ENCODE measurements around the gene CUTA.

Gene CUTA

GRCh38 chr6:33424855-33425667 is 7.2 kb upstream of the CUTA start:
- FAIRE-seq (no peak), DNase-seq (ENCODE audit: low spot score) (no peak)

GRCh38 chr6:33423777-33424176 is 5.9 kb upstream of the CUTA start:
- no peak for DNase-seq (ENCODE audit: low spot score)
- FAIRE-seq = no peak

DNA sequence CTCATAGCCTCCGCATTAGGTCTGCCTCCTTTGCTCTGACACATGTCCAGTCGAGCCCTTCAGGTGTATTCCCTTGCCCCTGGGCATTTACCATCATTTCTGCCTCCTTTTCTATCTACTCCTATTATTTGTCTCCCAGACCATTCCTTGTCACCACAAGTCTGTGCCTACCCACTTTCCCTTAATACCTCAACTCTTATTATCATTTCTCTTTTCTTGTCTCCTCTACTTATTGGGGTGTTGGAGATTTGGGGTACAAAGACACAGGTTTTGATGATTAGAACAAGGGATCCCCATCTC is 3.4 kb upstream of the CUTA start:
- FAIRE-seq = no peak

GRCh38 chr6:33420491-33421343 is 2.8 kb upstream of the CUTA start:
- FAIRE-seq = no peak
- no peak for DNase-seq (ENCODE audit: low spot score)

More for the DNA sequence above, 3.4 kb upstream of the CUTA start:
- no peak for DNase-seq (ENCODE audit: low spot score)

DNA sequence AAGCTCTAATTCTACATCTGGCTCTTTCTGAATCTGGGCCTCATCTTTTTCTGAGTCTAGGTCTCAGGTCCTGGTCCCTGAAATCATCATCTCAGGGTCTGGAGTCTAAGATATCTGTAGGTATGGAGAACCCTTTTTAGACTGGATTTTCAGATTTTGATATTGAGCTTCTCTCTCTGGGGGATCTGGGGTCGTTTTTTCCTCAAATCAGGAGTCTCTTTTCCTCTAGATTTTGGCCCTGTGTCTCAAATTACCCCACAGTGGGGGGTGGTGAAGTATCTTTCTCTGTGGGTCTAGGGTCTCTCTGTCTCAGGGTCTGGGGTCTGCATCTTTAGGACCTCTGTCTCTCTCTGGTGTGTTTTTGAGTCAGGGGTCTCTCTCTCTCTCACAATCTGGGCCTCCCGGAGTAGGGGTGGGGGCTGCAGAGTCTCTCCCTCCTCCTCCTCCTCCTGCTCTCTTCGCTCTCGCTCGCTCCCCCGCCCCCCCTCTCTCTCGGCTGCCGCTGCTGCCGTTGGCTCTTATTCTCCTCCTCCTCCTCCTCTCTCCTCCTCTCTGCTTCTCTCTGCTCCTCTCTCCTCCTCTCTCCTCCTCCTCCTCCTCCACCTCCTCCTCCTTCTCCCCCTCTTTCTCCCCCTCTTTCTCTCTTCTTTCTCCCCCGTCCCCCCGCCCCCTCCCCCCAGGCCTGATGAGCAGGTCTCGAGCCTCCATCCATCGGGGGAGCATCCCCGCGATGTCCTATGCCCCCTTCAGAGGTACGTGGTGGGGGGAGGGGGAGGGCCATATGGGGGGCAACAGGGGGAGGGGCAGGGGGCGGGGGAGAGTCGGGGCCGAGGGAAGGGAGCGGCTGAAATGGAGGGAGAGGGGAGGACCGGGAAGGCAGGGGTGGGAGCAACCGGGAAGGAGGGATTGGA is 1.9 kb upstream of the CUTA start, which contains the start of gene SYNGAP1:
Gene SYNGAP1, plus strand, starts transcription at position 486 of the 911 bp plus-strand sequence. Its CDS starts 200 bp downstream, at position 686.
- DNase-seq (ENCODE audit: low spot score) (no peak), FAIRE-seq (no peak)

- DNase-seq (ENCODE audit: low spot score) = no peak
- FAIRE-seq = no peak
These were observed 884 bp upstream of the CUTA start for GRCh38 chr6:33418690-33419291.

- FAIRE-seq = no peak
- DNase-seq (ENCODE audit: low spot score) = no peak
These were observed 592 bp downstream of the CUTA start for GRCh38 chr6:33417128-33417902.

DNA sequence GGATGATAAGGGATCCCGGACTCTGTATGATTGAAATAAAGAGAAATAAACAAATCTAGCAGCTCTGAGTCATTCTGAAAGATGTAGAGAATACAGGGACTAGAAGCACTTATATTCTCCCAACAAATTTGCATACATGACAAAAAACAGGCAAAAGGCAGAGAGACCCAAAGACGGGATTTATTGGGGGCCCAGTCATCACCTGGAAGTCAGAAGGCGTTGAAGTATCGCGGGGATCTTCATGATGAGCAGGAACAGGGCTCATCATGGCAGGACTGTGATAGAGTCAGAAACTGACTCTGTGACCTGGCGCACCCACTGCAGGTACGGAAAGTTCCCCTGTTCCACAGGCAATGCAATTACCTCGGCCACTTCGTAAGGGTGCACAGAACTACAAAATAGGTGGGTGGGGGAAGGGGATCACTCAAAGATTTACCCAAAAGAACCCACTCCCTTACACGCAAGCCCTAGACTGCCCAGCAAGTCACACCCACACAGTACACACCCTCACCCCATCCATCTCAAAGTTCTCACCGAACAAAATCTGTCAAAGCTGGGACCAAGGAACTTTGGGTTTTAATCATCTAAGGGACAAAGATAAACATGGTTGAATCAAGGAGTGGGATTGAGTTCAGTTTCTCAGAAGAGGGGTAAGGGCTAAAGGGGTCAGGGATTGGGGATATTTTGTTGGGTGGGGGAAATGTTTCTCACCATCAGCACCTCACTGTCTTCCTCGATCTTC is 1.4 kb downstream of the CUTA start:
- FAIRE-seq (no peak), DNase-seq (ENCODE audit: low spot score) (no peak)

GRCh38 chr6:33415831-33416230 is 2.1 kb downstream of the CUTA start:
- DNase-seq (ENCODE audit: low spot score) (no peak), FAIRE-seq (no peak)

- DNase-seq (ENCODE audit: low spot score) = no peak
- no peak for FAIRE-seq
These were observed 3.2 kb downstream of the CUTA start for GRCh38 chr6:33414592-33415271.

DNA sequence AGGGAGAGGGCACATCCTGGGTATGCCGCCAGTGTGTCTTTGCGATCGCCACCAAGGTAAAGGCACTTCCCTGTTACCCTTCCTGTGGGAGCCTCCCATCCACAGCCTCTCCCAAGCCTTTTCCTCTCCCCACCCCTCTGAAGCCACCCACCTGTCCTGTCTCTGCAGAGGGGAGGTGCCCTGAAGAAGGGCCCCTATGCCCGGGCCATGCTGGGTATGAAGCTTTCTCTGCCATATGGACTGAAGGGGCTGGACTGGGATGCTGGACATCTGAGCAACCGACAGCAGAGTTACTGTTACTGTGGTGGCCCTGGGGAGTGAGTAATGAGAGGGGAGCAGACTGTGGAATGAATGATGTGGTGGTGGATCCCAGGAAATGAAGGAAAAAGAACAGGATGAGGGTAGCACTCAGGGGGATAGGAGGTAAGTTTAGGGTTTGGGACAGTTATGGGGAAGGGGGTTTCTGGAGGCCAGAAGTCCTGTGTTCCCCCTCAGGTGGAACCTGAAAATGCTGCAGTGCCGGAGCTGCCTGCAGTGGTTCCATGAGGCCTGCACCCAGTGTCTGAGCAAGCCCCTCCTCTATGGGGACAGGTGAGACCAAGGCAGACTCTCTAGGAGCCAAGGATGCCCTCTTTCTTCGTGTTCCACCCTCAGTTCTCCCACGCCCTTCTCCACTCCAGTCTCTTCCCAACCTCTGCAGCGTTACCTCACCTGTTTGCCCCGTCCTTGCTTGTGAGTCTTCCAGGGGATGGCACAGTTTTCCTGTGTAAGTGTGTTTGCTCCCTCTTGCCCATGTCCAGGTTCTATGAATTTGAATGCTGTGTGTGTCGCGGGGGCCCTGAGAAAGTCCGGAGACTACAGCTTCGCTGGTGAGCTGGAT is 4.4 kb downstream of the CUTA start:
- DNase-seq (ENCODE audit: low spot score) = no peak
- FAIRE-seq = no peak

DNA sequence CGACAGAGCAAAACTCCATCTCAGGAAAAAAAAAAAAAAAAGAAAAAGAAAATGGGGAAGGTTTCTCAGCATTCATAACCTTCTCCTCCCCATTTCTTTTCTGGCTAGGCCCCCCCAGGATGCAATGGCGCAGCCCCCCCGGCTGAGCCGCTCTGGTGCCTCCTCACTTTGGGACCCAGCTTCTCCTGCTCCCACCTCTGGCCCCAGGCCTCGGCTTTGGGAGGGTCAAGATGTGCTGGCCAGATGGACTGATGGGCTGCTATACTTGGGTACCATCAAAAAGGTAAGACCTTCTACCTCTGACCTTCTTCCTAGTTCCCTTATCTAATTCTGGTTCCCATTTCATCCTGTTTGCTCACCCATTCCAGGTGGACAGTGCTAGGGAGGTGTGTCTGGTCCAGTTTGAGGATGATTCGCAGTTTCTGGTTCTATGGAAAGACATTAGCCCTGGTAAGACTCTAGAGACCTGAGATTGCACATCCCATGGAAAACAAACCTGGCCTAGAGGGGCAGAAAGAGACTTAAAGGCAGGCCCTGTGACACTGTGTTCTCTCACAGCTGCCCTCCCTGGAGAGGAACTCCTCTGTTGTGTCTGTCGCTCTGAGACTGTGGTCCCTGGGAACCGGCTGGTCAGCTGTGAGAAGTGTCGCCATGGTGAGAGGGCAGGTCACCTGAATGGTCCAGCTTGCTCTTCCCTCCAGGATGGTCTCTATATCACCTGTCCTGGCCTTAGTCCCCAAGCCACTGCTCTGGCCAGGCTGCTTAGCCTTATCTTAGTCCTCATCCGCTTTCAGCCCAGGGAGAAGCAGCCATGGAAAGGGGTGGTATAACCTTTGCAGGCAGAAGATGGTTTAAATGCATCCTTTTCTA is 5.5 kb downstream of the CUTA start:
- no peak for DNase-seq (ENCODE audit: low spot score)
- FAIRE-seq = no peak

DNA sequence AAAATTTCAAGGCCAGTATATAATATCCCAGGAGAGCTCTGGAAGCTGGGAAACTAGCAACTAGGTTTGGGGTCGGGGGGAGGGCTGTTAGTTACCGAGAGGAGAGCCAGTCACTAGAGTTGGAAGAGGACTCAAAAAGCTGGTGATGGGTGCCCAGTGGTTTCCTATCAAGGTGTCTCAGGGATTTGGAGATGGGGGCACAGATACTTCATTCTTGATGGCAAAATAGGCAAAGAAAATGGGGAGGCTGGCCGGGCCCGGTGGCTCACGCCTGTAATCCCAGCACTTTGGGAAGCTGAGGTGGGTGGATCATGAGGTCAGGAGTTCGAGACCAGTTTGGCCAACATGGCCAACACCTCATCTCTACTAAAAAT is 6.3 kb downstream of the CUTA start:
- DNase-seq (ENCODE audit: low spot score) (no peak), FAIRE-seq (no peak)

GRCh38 chr6:33410711-33411631 is 6.9 kb downstream of the CUTA start, which contains the start of gene PHF1:
Gene PHF1 (plus strand): TSS chr6:33411014. CDS start chr6:33412264, 1,250 bp downstream.
- DNase-seq (ENCODE audit: low spot score) = peak; percentile 86

DNA sequence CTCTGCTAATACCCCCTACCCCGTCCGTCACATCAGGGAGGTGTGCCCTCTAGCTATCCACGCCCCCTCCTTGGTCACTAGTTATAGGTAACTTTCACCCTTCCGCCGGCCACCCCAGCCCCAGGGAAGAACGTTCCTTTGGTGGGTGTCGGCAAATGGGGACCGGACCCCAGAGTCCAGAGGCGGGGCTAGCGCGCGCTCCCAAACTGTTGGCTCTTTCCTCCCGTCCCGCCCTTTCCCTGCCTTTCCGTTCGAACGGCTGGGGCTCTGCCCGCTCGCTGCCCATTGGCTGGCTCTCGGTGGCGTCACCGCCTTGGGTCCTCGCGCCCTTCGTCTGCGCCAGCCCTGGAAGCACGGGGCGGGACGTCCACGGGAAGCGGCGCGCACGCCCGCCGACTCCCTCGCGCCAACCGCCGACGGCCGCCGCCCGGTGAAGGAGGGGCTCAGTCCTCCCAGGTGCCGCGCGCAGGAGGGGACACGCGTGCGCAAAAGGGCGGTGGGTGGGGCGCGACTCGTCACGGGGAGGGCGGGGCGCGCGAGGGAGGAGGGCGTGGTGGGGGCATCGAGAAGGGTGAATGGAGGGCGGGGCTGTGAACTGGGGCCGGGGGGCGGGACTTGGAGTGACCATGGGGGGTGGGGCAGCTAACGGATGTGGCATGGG is 7.7 kb downstream of the CUTA start:
- peak; percentile 97 for DNase-seq (ENCODE audit: low spot score)
- FAIRE-seq = peak; percentile 79

More at GRCh38 chr6:33410711-33411631, 6.9 kb downstream of the CUTA start, which contains the start of gene PHF1:
- FAIRE-seq = no peak
